ENCODE results near the gene CELF6. TPM values are rescaled to one million over a fixed set of nuclear protein-coding genes. Genes with fewer than 3 reads are reported as not detected.

CELF6 gene
- 1 to 10 TPM; 2.7 to 3.3 (median 3.0) TPM for polyA plus RNA-seq (ENCODE audit: insufficient read length in 3 of 3)

DNA sequence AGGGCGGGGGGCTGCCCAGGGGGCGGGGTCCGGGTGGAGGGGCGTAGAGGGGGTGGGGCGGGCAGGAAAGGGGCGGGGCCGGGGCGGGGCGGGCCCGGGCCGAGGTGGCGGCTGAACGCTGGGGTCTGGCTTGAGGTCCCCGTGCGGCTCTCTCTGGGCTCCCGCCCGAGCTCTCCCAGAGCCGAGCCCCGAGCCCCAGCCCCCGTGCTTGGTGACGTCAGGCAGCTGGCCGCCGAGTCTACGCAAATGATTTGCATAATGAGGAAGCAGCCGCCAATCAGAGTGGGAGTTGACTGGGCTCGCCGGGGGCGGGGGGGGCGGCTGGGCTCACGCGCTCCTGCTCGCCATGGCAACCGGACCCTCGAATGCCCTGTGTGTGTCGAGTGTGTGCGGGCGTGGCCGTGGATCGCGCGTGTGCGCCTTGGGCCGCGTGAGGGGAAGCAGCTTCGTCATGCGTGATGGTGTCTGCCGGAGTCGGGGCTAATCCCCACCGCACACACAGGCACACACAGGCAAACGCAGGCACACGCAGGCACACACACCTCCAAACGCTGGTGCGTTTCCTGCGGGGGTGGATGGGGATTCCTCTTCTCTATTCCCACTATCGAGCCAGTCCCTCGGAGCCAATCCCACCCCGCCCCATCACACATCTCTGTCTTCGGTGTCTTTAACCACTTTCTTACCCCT is at the start of gene CELF6:
TSS of gene CELF6 (minus strand) at position 173 of the 687 bp plus-strand sequence. CDS start 283 bp downstream, outside the sequence.
- peak; percentile 38 to 67 (median 65) for DNase-seq (ENCODE audit: low read depth in 3 of 3, low spot score in 2 of 3)

DNA sequence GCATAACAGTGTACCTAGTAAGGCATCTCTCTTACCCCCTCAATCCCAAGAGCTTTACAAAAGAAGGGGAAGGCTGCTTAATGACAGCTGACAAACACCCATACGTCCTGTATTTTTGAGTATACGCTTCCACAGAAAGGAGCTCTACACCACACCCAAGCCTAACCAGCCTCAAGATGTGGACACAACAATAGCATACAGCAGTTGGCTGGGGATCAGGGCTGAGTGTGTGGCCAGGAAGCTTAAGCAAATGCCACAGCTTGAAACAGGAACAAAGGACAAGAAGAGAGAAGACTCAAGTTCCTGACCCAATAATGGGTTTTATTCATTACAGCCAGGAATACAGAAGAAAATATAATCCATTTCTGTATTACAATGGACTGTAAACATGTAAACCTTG is 48.9 kb upstream of the CELF6 start:
- DNase-seq (ENCODE audit: low read depth in 3 of 3, low spot score in 2 of 3) = no peak

DNA sequence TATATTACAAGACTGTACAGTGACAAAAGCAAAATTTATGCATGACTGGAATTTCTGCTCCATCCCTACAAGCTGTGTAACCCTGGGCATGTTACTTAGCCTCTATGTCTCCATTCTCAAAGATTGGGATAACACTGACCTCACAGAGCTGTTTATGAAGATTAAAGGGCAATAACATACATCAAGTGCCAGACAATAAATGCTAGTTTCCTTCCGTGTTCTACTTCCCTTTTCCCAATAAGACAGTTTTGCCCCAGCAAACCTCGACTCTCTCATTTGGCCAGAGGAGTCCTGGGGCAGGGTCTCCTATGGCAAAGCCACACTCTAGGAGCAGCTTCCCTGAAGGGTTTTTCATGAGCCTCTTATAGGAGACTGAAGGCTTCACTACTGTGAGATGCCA is 48.4 kb upstream of the CELF6 start:
- DNase-seq (ENCODE audit: low read depth in 3 of 3, low spot score in 2 of 3) = no peak

DNA sequence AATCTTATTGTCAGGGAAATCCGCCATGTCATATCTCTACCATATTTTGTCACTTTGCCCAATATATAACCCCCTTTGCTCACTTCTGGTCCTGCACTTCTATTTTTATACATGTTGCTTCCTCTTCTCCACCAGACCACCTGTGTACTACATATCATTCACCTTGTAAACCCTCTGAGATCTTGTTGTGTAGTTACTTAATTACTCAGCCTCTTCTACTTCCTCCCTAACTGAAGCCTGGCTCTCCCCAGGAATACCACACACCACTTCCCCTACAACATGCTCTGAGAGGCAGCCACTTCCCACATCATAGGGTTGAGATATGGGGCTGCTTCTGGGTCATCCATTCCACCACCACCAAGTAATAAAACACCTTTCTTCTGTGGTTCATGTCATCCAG is 45.9 kb upstream of the CELF6 start:
- no peak for DNase-seq (ENCODE audit: low read depth in 3 of 3, low spot score in 2 of 3)

DNA sequence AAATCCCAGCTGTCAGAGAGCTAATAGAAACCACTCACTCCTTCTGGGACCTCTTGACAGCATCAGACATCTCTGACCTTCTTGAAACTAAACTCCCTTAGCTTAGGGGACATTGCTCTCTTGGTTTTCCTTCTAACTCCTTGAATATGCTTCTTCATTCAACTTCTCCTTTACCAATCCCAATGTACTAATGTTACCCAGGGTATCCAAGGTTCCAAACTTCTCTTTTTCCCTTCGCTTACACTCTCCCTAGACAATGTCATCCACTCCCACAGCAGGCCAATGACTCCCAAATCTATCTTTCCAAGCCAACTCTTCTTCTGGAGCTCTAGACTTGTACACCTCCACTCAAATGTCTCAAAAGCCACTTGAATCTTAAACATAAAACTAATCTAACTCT is 41.2 kb upstream of the CELF6 start:
- DNase-seq (ENCODE audit: low read depth in 3 of 3, low spot score in 2 of 3) = no peak

DNA sequence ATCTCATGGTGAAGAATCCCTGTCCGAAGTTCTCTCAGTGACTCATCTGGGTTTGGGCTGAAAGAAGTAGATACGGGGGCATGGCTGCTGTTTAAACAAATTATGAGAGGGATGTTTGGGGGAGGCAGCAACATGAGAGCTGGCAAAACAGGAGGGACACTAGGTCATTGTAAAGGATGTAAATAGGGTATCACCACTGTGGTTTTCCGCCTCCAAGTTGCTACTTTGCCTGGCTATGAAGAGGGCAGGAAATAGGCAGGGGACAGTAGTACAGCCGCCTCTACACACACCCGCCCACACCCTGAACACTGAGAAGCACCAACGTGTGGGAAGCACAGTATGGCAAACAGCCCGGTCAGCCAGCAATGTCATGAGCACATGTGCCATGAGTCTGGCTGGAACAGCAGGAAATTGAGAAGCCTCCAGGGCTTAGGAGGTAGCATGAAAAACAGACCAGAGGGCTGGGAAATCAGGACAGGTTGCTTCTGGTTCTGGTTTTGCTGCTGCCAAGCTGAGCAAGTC is 38.8 kb upstream of the CELF6 start:
- DNase-seq (ENCODE audit: low read depth in 3 of 3, low spot score in 2 of 3) = no peak

DNA sequence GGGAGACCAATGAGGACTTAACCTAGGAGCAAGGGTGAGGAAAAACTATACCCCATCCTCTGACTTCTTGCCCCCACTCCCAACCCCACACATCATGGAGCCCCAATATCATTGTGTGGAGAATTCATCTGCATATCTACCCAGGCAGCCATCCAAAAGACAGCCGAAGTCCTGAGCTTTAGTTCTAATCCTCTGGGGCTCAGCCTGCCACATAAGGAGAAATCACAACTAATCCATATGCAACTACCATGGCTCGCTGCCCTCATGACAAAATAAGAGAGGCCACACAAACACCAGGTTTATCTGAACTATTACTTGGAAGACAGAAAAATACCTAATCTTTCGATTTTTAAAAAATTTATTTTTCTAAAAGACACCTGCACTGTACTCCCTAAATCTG is 38.2 kb upstream of the CELF6 start:
- DNase-seq (ENCODE audit: low read depth in 3 of 3, low spot score in 2 of 3) = no peak

DNA sequence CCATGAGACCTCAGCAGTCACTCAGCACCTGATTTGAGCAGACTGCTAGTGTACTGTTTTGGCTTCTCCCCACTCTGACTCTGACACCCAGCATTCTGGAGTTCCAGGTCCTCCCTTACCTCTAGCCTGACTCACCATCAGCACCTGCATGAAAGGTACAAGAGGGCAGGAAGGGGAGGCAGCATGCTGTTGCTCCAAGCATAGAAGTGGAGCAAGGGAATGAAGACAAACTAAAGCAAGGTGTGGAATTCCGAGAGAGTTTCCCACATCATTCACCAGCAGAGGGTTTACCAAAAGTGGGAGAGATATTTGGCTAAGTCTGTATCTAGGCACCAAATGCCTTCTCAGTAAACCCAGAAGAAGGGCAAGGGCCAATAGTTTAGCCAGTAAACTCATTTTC is 34.5 kb upstream of the CELF6 start:
- no peak for DNase-seq (ENCODE audit: low read depth in 3 of 3, low spot score in 2 of 3)

DNA sequence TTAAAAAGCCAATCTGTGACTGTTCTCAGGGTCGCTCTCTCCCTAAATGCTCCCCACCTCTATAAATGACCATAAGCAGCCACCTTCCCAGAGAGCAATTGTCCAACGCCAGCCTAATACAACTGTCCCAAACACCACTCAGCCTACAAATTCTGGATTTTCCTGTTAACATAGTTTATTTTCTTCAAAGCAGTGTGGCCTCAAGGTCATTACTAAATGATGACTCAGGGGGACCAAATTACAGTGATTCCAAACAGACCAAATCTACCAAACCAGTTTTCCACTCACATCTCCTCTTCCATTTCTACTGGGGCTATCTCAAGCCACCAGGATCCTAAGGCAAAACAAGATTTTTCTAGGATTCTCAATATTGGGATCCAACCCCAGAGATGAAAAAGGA is 33.3 kb upstream of the CELF6 start:
- no peak for DNase-seq (ENCODE audit: low read depth in 3 of 3, low spot score in 2 of 3)

DNA sequence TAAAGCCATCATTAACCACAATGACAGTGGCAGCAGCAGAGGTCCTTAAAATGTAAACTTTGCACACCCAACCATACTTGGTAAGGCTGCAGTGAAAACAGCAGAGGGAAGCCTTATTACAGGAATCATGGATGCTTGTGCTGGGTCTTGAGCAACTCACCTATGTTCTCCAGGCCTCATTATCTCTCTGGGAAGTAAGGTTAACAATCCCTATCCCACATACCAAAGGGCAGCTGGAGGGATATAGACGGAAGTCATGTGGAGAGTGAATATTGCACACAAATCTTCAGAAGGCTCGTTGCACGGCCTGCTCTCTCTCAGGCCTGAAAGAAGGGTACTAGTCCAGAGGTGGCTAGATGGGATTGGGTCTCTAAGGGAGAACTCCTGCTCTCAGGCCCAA is 25.8 kb upstream of the CELF6 start:
- no peak for DNase-seq (ENCODE audit: low read depth in 3 of 3, low spot score in 2 of 3)

DNA sequence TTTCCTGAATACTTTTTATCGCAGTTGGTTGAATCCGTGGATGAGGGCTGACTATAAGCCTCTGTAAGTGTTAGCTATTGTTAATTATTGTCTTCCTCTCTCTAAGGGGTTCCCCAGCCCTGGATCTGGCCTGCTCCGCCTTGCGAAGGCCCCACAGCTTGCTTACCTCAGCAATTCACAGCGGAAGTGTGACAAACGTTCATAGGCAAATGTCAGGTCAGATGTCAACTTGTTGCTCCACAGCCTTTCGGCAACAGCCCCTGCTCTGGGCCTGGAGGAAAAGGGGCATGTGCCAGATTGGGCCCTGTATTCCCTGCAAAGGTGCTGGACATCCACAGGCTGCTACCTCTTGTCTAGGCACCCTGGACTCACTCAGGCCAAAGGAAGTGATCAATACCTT is 25.3 kb upstream of the CELF6 start:
- no peak for DNase-seq (ENCODE audit: low read depth in 3 of 3, low spot score in 2 of 3)

DNA sequence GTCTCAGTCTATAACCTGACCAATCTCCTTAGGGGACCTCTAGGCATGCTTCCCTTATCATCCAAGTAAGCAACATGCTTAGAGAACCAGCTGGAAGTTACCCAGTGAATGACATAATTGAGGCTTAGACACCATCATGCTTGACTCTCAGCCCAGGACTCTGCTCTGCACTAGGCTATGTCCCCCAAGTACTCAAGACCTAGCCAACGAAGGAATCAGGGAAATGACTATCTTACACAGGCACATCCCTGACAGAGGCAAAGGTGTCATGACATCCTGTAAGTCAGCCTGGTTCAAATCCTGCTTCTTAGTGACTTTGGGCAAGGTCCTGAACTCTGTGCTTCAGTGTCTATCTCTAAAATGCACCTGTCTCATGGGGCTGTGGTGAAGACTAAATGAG is 24.6 kb upstream of the CELF6 start:
- DNase-seq (ENCODE audit: low read depth in 3 of 3, low spot score in 2 of 3) = no peak

DNA sequence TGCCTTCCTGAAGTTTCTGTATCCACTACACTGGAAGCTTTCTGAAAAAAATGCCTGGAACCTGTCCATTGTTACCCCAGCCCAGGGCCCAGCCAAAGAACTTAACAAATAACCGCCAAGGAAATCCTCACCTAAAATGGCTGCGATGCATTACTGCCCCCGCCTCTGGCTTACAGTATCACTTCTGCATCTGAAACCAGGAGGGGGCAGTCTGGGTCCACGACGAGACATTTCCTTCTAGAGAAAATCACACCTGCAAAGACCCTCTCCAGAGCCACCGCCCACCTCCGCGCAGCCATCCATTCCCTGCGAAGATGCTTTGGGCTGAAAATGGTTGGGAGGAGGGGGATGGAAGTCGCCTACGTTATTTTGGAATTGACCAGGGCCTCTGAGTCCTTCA is 22.4 kb upstream of the CELF6 start:
- DNase-seq (ENCODE audit: low read depth in 3 of 3, low spot score in 2 of 3) = no peak

DNA sequence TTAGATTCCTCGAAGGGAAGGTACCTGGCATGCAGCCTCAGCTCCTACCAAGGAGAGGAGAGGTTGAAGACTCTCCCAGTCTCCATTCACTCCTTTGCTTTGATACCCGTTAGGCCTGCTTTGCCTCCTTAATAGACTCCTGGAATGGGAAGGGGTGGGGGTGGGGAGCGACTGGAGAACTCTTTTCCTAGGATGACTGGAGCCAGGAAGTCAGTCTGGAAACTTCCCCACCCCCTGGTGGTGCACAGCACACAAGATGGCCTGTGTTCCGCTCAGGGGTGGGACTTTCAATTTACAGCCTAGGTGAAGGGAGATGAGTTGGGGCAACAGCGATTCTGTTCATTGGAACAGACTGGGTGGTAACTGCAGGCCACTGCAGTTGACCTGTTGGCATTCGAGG is 21.4 kb upstream of the CELF6 start:
- DNase-seq (ENCODE audit: low read depth in 3 of 3, low spot score in 2 of 3) = no peak

DNA sequence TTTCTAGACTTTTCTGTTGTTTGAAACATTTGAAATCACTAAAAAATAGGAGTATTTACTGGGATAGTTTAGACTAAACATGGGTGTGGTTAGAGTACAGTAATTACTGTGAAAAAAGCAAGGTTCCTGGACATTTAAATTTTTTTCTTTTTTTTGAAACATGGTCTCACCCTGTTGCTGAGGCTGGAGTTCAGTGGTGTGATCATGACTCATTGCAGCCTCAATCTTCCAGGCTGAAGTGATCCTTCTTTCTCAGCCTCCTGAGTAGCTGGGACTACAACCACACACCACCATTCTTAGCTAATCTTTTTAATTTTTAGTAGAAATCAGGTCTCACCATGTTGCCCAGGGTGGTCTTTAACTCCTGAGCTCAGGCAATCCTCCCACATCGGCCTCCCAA is 20.4 kb upstream of the CELF6 start:
- no peak for DNase-seq (ENCODE audit: low read depth in 3 of 3, low spot score in 2 of 3)

DNA sequence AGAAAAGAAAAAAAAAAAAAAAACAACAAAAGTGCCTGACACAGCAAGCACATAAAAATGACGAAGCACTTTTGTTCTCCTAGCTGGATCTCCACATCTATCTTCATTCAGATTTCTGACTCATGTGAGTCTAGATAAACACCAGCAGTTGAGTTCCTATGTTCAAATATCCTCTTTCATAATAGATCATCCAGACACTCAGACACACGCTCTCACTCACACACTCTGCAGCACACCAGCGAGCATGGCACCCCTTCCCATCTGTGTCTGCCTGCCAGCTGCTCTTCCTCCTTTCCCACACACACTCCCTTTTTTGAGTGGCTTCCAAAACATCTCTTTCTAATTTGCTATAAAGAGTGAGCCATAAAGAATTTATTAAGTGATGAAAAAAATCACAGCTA is 19.8 kb upstream of the CELF6 start:
- DNase-seq (ENCODE audit: low read depth in 3 of 3, low spot score in 2 of 3) = no peak

DNA sequence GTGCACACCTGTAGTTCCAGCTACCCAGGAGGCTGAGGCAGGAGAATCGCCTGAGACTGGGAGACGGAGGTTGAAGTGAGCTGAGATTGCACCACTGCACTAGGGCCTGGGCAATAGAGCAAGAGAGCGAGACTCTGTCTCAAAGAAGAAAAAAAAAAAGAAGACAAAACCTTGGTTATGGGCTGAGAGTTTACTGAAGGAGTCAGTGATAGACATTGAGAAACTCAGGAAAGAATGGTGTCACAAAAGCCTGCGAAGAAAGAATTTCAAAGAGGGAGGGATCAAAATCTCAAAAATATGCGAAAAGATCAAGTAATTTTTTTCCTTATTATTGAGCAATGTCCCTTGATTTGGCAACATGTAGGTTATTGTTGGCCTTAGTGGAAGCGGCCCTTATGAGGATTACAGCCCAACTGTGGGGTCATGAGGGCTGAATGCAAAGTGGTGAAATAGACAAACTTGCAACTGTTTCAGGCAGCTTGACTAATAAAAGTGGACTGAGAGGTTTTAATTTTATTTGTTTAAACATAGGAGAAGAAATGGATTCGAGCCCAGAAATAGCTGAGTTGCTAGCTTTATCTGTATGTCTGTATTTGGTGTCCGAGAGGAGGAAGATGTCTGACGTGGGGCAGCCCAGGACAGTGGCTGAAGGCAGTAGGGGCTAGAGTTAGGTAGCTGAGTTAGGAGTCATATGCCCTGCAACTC is 18.8 kb upstream of the CELF6 start:
- no peak for DNase-seq (ENCODE audit: low read depth in 3 of 3, low spot score in 2 of 3)

DNA sequence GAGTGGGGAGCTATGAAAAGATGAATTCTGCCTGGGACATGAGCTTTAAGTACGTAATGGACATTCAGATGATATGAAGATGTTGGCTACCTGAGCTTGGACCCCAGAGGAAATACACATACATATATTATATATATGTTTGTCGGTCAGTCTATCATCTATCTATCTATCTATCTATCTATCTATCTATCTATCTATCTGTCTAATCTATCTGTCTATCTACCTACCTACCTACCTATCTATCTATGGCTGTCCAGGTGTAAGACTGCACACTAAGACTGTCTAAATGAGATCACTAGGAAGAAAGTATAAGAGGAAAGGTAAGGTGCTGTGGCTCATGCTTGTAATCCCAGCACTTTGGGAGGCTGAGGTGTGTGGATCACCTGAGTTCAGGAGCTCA is 18.2 kb upstream of the CELF6 start:
- no peak for DNase-seq (ENCODE audit: low read depth in 3 of 3, low spot score in 2 of 3)

DNA sequence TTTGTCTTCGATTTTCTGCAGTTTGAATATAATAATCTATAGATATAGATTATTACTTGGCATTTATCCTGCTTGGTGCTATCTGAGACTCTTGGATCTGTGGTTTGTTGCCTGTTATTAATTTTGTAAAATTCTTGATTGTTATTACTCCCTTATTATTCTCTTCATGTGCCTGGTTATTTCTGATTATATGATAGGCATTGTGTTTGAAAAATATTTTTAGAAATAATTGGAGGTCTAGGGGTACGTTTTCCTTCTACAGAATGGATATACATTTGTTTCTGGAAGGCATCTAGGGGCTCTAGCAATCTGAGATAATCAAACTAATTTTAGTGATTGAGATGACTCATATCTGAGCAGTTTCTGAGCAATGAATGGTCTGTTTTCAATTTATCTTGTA is 14.9 kb upstream of the CELF6 start:
- DNase-seq (ENCODE audit: low read depth in 3 of 3, low spot score in 2 of 3) = no peak

DNA sequence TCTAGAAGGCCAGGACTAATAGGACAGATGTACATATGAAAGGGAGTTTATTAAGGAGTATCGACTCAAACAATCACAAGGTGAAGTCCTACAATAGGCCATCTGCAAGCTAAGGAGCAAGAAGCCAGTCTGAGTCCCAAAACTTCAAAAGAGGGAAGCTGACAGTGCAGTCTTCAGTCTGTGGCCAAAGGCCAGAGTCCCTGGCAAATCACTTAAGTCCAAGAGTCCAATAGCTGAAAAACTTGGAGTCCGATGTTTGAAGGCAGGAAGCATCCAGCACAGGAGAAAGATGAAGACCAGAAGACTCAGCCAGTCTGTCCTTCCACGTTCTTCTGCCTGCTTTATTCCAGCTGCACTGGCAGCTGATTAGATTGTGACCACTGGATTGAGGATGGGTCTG is 11.1 kb upstream of the CELF6 start:
- no peak for DNase-seq (ENCODE audit: low read depth in 3 of 3, low spot score in 2 of 3)

DNA sequence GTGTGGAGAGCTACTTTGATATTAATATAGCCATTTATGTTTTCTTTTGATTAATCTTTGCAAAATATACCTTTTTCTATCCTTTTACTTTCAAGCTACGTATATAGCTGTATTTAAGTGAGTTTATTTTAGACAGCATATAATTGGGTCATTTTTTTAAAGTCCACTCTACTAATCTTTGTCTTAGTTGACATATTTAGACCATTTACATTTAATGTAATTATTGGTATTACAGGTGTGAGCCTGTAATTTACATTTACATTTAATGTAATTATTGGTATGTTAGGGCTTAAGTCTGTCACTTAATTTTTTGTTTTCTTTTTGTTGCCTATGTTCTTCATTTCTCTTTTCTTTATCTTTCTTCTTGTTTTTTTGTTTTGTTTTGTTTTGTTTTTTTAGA is 3.8 kb upstream of the CELF6 start:
- no peak for DNase-seq (ENCODE audit: low read depth in 3 of 3, low spot score in 2 of 3)

DNA sequence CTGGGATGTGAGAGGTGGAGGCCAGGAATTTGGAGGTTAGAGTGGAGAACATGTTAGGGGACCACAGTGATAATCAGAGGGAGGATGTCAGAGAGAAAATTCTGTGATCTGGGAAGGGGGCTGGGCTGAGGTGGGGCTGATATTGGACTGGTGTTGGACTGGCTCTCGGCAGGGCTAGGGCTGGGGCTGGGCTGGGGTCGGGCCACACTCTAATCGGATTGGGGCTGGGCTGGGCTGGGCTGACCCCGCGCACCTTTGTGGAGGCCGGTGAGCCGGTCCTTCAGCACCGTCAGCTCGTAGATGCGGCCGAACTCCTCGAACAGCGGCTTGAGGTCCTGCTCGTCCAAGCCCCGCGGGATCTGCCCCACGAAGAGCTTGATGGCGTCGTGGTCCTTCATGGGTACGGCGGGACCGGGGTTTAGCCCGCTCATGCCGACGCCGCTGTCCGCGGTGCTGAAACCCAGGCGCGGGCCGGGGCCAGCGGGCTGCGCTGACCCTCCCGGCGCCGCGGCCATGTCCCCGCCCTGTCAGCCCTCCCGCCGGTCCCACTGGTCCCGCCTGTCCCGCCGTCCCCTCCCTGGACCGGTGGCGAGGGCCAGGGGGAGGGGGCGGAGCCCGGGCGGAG is 485 bp downstream of the CELF6 start:
- DNase-seq (ENCODE audit: low read depth in 3 of 3, low spot score in 2 of 3) = peak; percentile 47 to 72 (median 65)

Data from right renal cortex interstitium (tissue), 3 donors.